GM12878 (cell line): ENCODE measurements around the gene ADPRS. TPM values are rescaled to one million over a fixed set of nuclear protein-coding genes. Genes with fewer than 3 reads are reported as not detected.

ENCODE experiments used
- ATAC-seq: fragments of 200-7000 bp; cut with Tn5 transposase; 3 replicates; pipeline ENCODE4 v1.9.1; 2020; ENCODE audit warnings: mild to moderate bottlenecking, moderate library complexity
- BruUV-seq: library from RNA; stranded (reverse); fragments of 400-500 nt; replicated peaks from 2 replicates; lab custom pipeline; 2021; lab: Mats Ljungman, UMichigan
- CTCF ChIA-PET: fragments of 300-600 bp; sonication (Branson Sonifier 250); formaldehyde crosslinking; extraction: SDS; loops from one replicate; lab custom pipeline; 2021; ENCODE audit warnings: inconsistent platforms; lab: Yijun Ruan, JAX
- POLR2A ChIA-PET: fragments of 350-600 bp; formaldehyde crosslinking; extraction: SDS; loops from one replicate; lab custom pipeline; 2021; ENCODE audit warnings: inconsistent platforms; lab: Charles Lee
- RAD21 ChIA-PET: fragments of 300-600 bp; sonication (Branson Sonifier 250); formaldehyde crosslinking; loops from one replicate; lab custom pipeline; 2023; ENCODE audit warnings: antibody characterized with exemption; ENCODE audit not compliant: unreplicated experiment; lab: Charles Lee
- SMC1A ChIA-PET: fragments of 300-600 bp; sonication (Branson Sonifier 250); formaldehyde crosslinking; loops from one replicate; lab custom pipeline; 2023; ENCODE audit not compliant: unreplicated experiment, uncharacterized antibody; lab: Charles Lee
- DNase-seq: peaks from one replicate; pipeline ENCODE4 v3.0.0-alpha.2; 2011; ENCODE audit warnings: low read depth, low spot score
- FAIRE-seq: peaks from 3 replicates; lab custom pipeline; 2011; peaks lifted over from hg19 to GRCh38; lab: Jason Lieb, UNC
- H2AFZ ChIP-seq: 2 replicates; pipeline ENCODE4 v1.6.0; 2011; ENCODE audit warnings: low read depth, low read length, control low read depth; ENCODE audit not compliant: control insufficient read depth
- H3K27ac ChIP-seq: 2 replicates; pipeline ENCODE4 v1.5.1; 2011; ENCODE audit warnings: control low read depth; ENCODE audit not compliant: control insufficient read depth, insufficient read depth
- H3K27me3 ChIP-seq, 2 experiments: replicated peaks in 1 of 2; 2 replicates each; pipeline versions ENCODE4 v1.6.0 to v1.6.1; 2011; ENCODE audit warnings: low read length in 1 of 2; ENCODE audit not compliant: control insufficient read depth in 2 of 2, insufficient read depth in 2 of 2
- H3K36me3 ChIP-seq, 2 experiments: 2 replicates each; pipeline ENCODE4 v1.5.1; 2011; ENCODE audit warnings: low read length in 1 of 2; ENCODE audit not compliant: control insufficient read depth in 2 of 2, insufficient read depth in 2 of 2
- H3K4me1 ChIP-seq: 2 replicates; pipeline ENCODE4 v1.6.1; 2011; ENCODE audit warnings: mild to moderate bottlenecking, low read length, moderate library complexity, mixed read lengths; ENCODE audit not compliant: control insufficient read depth, insufficient read depth
- H3K4me2 ChIP-seq: 2 replicates; pipeline ENCODE4 v1.6.0; 2011; ENCODE audit warnings: control low read depth; ENCODE audit not compliant: control insufficient read depth, insufficient read depth
- H3K4me3 ChIP-seq: fragments of 200-600 bp; sonication (generic); 2 replicates; pipeline ENCODE4 v1.5.1; 2016
- H3K79me2 ChIP-seq: 2 replicates; pipeline ENCODE4 v1.6.0; 2011; ENCODE audit warnings: low read length; ENCODE audit not compliant: control insufficient read depth, insufficient read depth
- H3K9ac ChIP-seq: 2 replicates; pipeline ENCODE4 v1.8.0; 2011; ENCODE audit warnings: low read length, control low read depth, mixed read lengths; ENCODE audit not compliant: control insufficient read depth, insufficient read depth
- H3K9me3 ChIP-seq: replicated peaks from 3 replicates; pipeline ENCODE4 v1.5.1; 2011; ENCODE audit warnings: mild to moderate bottlenecking, low read length; ENCODE audit not compliant: control insufficient read depth, insufficient read depth
- H4K20me1 ChIP-seq: 2 replicates; pipeline ENCODE4 v1.6.0; 2011; ENCODE audit not compliant: control insufficient read depth, insufficient read depth
- BRCA1 ChIP-seq: IDR thresholded peaks from 2 replicates; pipeline ENCODE4 v1.6.1; 2011; ENCODE audit warnings: low read depth, low read length, improper control_type of control experiment
- MAX ChIP-seq: IDR thresholded peaks from 2 replicates; pipeline ENCODE4 v1.6.1; 2012; ENCODE audit warnings: low read depth, low read length, improper control_type of control experiment
- MYC ChIP-seq: IDR thresholded peaks from 2 replicates; pipeline ENCODE4 v1.6.1; 2011; ENCODE audit warnings: mild to moderate bottlenecking, low read length, moderate library complexity, inconsistent platforms; ENCODE audit not compliant: insufficient read depth, insufficient replicate concordance, insufficient read length, severe bottlenecking
- PKNOX1 ChIP-seq: fragments of 450-650 bp; IDR thresholded peaks from 2 replicates; pipeline ENCODE4 v1.6.1; 2016; ENCODE audit warnings: mild to moderate bottlenecking
- PML ChIP-seq: IDR thresholded peaks from 2 replicates; pipeline ENCODE4 v1.6.1; 2012; ENCODE audit warnings: low read length, inconsistent platforms
- RAD21 ChIP-seq: IDR thresholded peaks from 2 replicates; pipeline ENCODE4 v1.6.1; 2011; ENCODE audit warnings: mild to moderate bottlenecking, low read depth, low read length, moderate library complexity; ENCODE audit not compliant: insufficient read depth
- YBX1 ChIP-seq: fragments of 450-650 bp; IDR thresholded peaks from 2 replicates; pipeline ENCODE4 v1.6.1; 2016; ENCODE audit warnings: antibody characterized with exemption
- ZNF274 ChIP-seq: IDR thresholded peaks from one replicate; pipeline ENCODE4 v1.8.0; 2011; ENCODE audit not compliant: insufficient read length, insufficient read depth
- ZNF384 ChIP-seq: IDR thresholded peaks from 2 replicates; pipeline ENCODE4 v1.6.1; 2012; ENCODE audit warnings: low read depth, mild to moderate bottlenecking, low read length, improper control_type of control experiment, borderline replicate concordance
- WGBS: methylation state at CpG from one replicate; pipeline ENCODE4 v1.1.6; 2016; ENCODE audit warnings: low lambda C conversion rate; ENCODE audit not compliant: insufficient replicate concordance, insufficient coverage; ENCODE audit errors: missing lambda C conversion rate; 5-methylcytosine and 5-hydroxymethylcytosine counted together
- in situ Hi-C: fragments of 300-500 bp; cut with MboI; formaldehyde crosslinking; loops from 9 replicates; pipeline ENCODE4 v1.14.3; 2018; ENCODE audit warnings: mixed read lengths
- intact Hi-C: fragments of 100-400 bp; cut with micrococcal nuclease; formaldehyde crosslinking; loops from one replicate; pipeline ENCODE4 v1.14.2; 2022; ENCODE audit not compliant: unreplicated experiment
- polyA plus RNA-seq, 11 experiments: library from polyadenylated mRNA; depleted of rRNA in 4 of 11; unstranded in 6 of 11; stranded (reverse) in 5 of 11; fragments of >200 nt; fragmentation: Nextera tagmentation in 4 of 11; fragmentation: Illumina TruSeq in 1 of 11; extraction: Ambion mirVana in 4 of 11; extraction: Trizol in 1 of 11; gene quantifications; 1 replicate in 1 of 11; 2 replicates in 10 of 11; pipeline versions ENCODE4 v1.2.1 to v1.2.3, GENCODE V29; 2011 to 2016; ENCODE audit warnings: inconsistent platforms in 2 of 11, missing spikeins in 2 of 11, low read depth in 1 of 11
- total RNA-seq, 4 experiments: library from RNA; depleted of rRNA in 3 of 4; stranded (reverse); fragments of >200 nt in 3 of 4; fragmentation: Illumina TruSeq in 1 of 4; extraction: Trizol in 1 of 4; gene quantifications; 2 replicates each; pipeline versions ENCODE4 v1.2.1 to v1.2.3, GENCODE V29; 2013 to 2021
- TF ChIP-seq, protein P1 (sequence below): IDR thresholded peaks from 2 replicates; pipeline ENCODE4 v1.6.1; 2012; ENCODE audit warnings: mild to moderate bottlenecking, low read depth, low read length
- TF ChIP-seq, protein P2 (sequence below): fragments of 450-650 bp; IDR thresholded peaks from 2 replicates; pipeline ENCODE4 v1.6.1; 2017; ENCODE audit warnings: mild to moderate bottlenecking, low read depth, inconsistent platforms; ENCODE audit not compliant: poor library complexity, severe bottlenecking

ADPRS gene
- total and polyA plus RNA-seq, 10 of the 15 experiments (the other 5 are each of a cell fraction or from before 2014, with no cell fraction given): 7.6 to 57.6 (median 39.1) TPM

DNA sequence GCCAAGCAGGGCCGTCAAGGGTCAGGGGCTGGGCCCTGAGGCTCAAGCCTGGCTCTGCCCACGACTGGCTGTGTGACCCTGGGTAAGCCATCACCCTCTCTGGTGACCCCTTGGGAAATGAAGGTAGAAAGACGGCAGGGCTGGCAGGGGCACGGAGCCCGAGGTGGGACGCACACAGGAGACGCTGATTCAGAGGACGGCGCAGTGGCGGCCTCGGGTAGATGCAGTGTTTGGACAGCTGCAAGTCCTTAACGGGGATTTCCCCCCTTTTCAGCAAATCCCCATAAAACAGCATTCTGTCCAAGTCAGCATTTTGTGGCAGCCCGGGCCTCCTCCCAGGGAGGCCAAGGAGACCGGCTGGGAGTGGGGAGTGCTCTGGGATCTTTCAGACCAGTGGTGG lies 19.6 kb downstream of the ADPRS start (continued):
- TF ChIP-seq, protein P1, sequence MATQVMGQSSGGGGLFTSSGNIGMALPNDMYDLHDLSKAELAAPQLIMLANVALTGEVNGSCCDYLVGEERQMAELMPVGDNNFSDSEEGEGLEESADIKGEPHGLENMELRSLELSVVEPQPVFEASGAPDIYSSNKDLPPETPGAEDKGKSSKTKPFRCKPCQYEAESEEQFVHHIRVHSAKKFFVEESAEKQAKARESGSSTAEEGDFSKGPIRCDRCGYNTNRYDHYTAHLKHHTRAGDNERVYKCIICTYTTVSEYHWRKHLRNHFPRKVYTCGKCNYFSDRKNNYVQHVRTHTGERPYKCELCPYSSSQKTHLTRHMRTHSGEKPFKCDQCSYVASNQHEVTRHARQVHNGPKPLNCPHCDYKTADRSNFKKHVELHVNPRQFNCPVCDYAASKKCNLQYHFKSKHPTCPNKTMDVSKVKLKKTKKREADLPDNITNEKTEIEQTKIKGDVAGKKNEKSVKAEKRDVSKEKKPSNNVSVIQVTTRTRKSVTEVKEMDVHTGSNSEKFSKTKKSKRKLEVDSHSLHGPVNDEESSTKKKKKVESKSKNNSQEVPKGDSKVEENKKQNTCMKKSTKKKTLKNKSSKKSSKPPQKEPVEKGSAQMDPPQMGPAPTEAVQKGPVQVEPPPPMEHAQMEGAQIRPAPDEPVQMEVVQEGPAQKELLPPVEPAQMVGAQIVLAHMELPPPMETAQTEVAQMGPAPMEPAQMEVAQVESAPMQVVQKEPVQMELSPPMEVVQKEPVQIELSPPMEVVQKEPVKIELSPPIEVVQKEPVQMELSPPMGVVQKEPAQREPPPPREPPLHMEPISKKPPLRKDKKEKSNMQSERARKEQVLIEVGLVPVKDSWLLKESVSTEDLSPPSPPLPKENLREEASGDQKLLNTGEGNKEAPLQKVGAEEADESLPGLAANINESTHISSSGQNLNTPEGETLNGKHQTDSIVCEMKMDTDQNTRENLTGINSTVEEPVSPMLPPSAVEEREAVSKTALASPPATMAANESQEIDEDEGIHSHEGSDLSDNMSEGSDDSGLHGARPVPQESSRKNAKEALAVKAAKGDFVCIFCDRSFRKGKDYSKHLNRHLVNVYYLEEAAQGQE: no peak

- H3K27ac ChIP-seq: no peak overlapping the region
- H3K9ac ChIP-seq: no peak overlapping the region
- H2AFZ ChIP-seq: no peak overlapping the region
- DNase-seq: no peak
- in situ Hi-C loops: loop anchor here (10.0 kb wide), 1 partner anchor 176 kb away; no protein-coding TSS in a partner anchor
- no TSS peak for BruUV-seq
- intact Hi-C loops: no loop called here
- H3K4me1 ChIP-seq: no peaks in the 10 kb centered on the region
- ChIA-PET RAD21 (interaction anchor here (1.3 kb wide), 1 partner anchor 26 kb away, joined by 4 read pairs; no protein-coding TSS in a partner anchor), CTCF (interaction anchor here (0.6 to 1.6 kb wide), 2 partner anchors 26 to 463 kb away, joined by 5 read pairs; no protein-coding TSS in a partner anchor), POLR2A (no interaction called here), SMC1A (interaction anchor here (1.1 kb wide), 1 partner anchor 23 kb away, joined by 3 read pairs; no protein-coding TSS in a partner anchor)
- H4K20me1 ChIP-seq: no peaks in the 10 kb centered on the region
- peak; percentile 42; the same call in 2 of the 3 replicates for ATAC-seq
- no peak for FAIRE-seq
- H3K36me3 ChIP-seq: no peaks in the 10 kb centered on the region
- no peaks in the 10 kb centered on the region for H3K9me3 ChIP-seq
- H3K27me3 ChIP-seq: no peaks in the 10 kb centered on the region
- H3K4me3 ChIP-seq: no peak overlapping the region
- no peaks in the 10 kb centered on the region for H3K79me2 ChIP-seq
- no peak overlapping the region for H3K4me2 ChIP-seq
- WGBS: 29% methylated on average over 11 of the region's 11 CpGs
- TF ChIP-seq ZNF384 (no peak), RAD21 (no peak), MYC (no peak), BRCA1 (no peak), MAX (no peak), PKNOX1 (no peak), YBX1 (no peak), ZNF274 (no peak), PML (no peak)
- TF ChIP-seq, protein P2, sequence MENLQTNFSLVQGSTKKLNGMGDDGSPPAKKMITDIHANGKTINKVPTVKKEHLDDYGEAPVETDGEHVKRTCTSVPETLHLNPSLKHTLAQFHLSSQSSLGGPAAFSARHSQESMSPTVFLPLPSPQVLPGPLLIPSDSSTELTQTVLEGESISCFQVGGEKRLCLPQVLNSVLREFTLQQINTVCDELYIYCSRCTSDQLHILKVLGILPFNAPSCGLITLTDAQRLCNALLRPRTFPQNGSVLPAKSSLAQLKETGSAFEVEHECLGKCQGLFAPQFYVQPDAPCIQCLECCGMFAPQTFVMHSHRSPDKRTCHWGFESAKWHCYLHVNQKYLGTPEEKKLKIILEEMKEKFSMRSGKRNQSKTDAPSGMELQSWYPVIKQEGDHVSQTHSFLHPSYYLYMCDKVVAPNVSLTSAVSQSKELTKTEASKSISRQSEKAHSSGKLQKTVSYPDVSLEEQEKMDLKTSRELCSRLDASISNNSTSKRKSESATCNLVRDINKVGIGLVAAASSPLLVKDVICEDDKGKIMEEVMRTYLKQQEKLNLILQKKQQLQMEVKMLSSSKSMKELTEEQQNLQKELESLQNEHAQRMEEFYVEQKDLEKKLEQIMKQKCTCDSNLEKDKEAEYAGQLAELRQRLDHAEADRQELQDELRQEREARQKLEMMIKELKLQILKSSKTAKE: no peak
These were observed 20.5 kb downstream of the ADPRS start for GRCh38 chr1:36109041-36109679.
